ENCODE data around the gene EEF1E1.
A peak's percentile ranks its signal among the peaks of the same experiment; 100 is the strongest.
"Not testable (repeated sequence)": the region's sequence is repeated elsewhere in the genome, so short reads cannot be mapped to it uniquely, and the experiment has no call there.

The EEF1E1 gene

DNA sequence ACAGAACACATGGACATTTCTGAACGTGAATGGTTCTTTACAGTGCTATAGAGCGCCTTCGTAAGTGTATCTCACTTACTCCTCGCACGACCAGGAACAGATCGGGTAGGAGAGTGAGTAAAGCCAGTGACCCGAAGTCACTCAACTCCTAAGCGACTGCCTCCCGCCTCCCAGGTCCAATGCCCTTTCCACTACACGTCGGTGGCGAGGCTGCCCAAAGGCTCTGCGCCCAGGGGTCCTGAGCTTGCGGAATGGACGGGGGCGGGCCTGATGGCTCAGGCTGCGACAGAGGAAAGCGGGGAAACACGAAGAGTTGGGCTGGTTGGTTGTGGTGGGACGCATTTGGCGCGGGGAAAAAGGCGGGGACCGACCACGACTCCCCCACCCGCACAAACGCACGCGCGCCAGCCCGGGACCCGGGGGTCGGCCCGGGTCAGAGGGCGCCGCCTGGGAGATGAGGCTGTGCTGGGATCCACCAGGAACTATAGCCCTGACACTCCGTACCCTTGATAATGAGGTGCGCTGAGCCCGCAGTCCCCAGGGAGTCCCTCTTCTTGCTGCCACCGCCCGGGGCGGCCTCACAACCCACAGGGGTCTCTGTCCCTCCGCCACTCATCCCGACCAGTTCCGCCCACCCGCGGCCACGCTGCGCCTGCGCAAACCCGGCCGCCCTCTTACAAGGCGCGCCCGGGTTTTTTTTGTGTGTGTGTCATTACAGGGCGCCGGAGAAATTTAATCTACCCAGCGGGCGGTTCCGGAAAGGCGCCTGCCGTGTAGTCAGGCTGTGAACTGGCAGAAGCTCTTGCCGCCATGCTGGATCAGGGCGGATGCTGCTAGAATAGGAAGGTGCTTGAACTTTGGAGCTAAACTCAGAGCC lies 38.3 kb downstream of the EEF1E1 start, which contains the start of gene BLOC1S5:
BLOC1S5 (minus strand) TSS at position 629 of the 877 bp plus-strand sequence; CDS start at position 616, 13 bp downstream.
- peak; percentile 98 for DNase-seq (ENCODE audit: low spot score)

- no peak for DNase-seq (ENCODE audit: low spot score)
These were observed 40.6 kb downstream of the EEF1E1 start for GRCh38 chr6:8061736-8062135.

GRCh38 chr6:8060346-8060745 lies 42.0 kb downstream of the EEF1E1 start:
- no peak for DNase-seq (ENCODE audit: low spot score)

GRCh38 chr6:8059129-8059528 lies 43.2 kb downstream of the EEF1E1 start:
- DNase-seq (ENCODE audit: low spot score) = peak; percentile 60

DNA sequence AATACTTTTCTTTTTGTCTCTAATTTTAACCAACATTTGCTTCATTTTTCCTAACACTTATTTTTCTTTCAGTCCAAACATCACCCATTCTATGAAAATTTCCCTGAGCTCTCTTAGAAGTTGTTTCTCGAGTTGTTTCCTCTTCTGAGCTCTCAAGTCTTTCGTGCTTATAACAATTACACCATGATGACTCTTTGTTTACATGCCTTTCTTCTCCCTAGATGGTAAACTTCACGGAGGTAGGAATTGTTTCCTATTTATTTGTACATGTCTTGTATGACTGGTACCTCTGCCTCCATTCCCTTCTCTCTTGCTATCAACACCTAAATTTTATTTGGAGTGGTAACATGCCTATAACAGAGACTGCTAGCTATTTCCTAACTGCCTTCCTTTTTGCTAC lies 44.6 kb downstream of the EEF1E1 start:
- DNase-seq (ENCODE audit: low spot score) = no peak

- DNase-seq (ENCODE audit: low spot score) = no peak
These were observed 45.1 kb downstream of the EEF1E1 start for GRCh38 chr6:8057263-8057662.

DNA sequence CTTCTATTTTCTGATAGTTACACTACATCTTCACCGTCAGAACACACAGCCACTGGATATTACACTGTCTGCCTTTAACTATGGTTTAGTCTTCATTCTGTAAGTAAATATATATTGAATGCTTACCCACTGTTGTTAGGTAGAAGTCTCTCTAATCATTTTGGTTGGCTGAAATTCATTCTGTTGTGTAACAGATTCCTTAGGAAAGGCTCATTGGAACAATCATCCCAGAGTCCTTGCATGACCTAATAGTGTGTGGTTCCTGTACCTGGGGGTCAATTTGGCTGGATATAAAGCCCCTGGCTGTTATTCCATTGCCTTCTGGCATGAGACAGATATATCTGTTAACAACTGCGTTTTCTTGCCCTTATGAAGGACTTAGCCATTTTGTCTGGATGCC lies 48.1 kb downstream of the EEF1E1 start:
- DNase-seq (ENCODE audit: low spot score) = no peak

- DNase-seq (ENCODE audit: low spot score) = no peak
These were observed 54.6 kb downstream of the EEF1E1 start for GRCh38 chr6:8047541-8048292.

DNA sequence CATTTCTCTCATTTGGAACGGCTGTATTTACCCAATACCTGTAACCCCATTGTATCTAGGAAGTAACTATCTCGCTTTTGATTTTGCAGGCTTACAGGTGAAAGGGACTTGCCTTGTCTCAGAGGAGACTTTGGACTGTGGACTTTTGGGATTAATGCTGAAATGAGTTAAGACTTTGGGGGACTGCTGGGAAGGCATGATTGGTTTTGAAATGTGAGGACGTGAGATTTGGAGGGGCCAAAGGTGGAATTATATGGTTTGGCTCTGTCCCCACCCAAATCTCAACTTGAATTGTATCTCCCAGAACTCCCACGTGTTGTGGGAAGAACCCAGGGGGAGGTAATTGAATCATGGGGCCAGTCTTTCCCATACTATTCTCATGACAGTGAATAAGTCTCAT lies 56.6 kb downstream of the EEF1E1 start:
- DNase-seq (ENCODE audit: low spot score) = not testable (repeated sequence)

DNA sequence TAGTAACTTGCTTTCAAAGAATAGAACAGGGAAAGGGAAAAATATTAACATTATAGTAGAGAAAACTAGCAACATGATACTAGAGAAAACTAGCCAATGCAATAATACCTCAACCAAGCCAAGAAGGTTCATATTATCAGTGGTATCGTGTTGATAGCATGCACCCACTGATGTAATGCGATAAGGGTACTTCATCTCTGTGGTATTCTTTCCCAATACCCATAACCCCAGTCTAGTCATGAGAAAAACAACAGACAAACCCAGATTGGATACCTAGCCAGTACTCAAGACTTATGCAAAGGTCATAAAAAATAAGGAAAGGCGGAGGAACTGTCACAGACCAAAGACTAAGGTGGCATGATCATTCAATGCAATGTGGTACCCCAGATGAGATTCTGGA lies 59.1 kb downstream of the EEF1E1 start:
- no peak for DNase-seq (ENCODE audit: low spot score)

DNA sequence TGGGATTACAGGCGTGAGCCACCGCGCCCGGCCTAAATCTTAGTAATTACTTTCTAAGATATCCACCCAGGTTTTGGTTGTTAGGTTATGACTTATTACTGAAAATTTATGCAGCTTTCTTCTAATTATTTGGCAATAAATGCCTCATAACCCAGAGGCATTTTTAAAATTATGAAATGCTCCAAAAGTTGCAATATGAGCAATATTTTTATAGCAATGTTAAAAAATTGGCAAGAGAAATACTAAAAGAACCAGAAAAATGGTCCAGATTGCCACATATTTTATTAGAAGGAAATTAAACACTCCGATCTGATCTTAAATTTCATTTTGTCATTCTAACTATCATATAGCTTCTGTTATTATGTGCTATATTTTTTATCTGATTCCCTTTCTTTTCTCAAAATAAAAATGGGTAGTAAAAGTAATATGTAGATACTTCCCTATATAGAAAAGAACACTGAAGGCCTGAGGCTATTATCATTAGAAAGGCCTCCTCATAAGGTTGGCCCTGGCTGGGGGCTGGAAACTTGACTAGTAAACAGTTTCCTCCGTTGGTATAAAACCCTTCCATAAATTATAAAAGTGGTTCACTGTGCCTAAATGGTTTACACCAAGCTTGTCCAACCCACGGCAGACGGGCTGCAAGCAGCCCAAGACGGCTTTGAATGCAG lies 60.3 kb downstream of the EEF1E1 start:
- DNase-seq (ENCODE audit: low spot score) = no peak

DNA sequence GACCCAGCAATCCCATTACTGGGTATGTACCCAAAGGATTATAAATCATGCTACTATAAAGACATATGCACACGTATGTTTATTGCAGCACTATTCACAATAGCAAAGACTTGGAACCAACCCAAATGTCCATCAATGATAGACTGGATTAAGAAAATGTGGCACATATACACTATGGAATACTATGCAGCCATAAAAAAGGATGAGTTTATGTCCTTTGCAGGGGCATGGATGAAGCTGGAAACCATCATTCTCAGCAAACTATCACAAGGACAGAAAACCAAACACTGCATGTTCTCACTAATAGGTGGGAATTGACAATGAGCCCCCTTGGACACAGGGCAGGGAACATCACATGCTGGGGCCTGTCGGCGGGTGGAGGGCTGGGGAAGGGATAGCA lies 68.2 kb downstream of the EEF1E1 start:
- DNase-seq (ENCODE audit: low spot score) = not testable (repeated sequence)

DNA sequence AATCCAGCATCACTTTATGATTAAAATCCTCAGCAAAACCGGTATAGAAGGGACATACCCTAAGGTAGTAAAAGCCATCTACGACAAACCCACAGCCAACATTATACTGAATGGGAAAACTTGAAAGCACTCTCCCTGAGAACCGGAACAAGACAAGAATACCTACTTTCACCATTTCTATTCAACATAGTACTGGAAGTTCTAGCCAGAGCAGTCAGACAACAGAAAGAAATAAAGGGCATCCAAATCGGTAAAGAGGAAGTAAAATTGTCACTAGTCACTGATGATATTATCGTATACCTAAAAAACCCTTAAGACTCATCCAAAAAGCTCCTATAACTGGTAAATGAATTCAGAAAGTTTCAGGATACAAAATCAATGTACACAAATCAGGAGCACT lies 71.4 kb downstream of the EEF1E1 start:
- no peak for DNase-seq (ENCODE audit: low spot score)

Data from NAMALWA (cell line).